Hair follicle dermal papilla cell (primary cell): ENCODE data around the gene RHBDD2. TPM values are rescaled to one million over a fixed set of nuclear protein-coding genes. Genes with fewer than 3 reads are reported as not detected.

Source experiments
- total RNA-seq: library from RNA; depleted of rRNA; stranded (reverse); fragments of >200 nt; gene quantifications from 2 replicates; pipeline ENCODE4 v1.2.3, GENCODE V29; 2012

RHBDD2 gene
- 28.7 and 31.0 TPM in 2 replicates for total RNA-seq

GRCh38 chr7:75878769-75879611 is at the start of gene RHBDD2:
Gene RHBDD2, plus strand, starts transcription at chr7:75879034. Its CDS starts 49 bp downstream, at chr7:75879083.

GRCh38 chr7:75914655-75915415 is 36.0 kb downstream of the RHBDD2 start, which contains the start of gene POR:
Gene POR, plus strand, starts transcription at chr7:75915155. Its CDS starts 38,847 bp downstream, at chr7:75954002.

Other genes with a start within 250 kb of the RHBDD2 start
- gene HIP1, start 140.1 kb upstream of the RHBDD2 start, total RNA-seq, result 22.5 and 25.2 TPM in 2 replicates
- gene CCL26, start 106.8 kb upstream of the RHBDD2 start, total RNA-seq, result 1.3 TPM in 1 of 2 replicates, not detected in the other
- gene CCL24, start 65.2 kb upstream of the RHBDD2 start, total RNA-seq, result not detected in 2 replicates
- gene POR, start 36.1 kb downstream of the RHBDD2 start, total RNA-seq, result 83.3 and 114 TPM in 2 replicates
- gene TMEM120A, start 115.6 kb downstream of the RHBDD2 start, total RNA-seq, result 21.4 and 29.8 TPM in 2 replicates
- gene STYXL1, start 169.0 kb downstream of the RHBDD2 start, total RNA-seq, result 28.2 and 37.0 TPM in 2 replicates
- gene MDH2, start 169.1 kb downstream of the RHBDD2 start, total RNA-seq, result 36.5 and 43.1 TPM in 2 replicates